Osteoblast (primary cell): ENCODE data around the gene CDT1. TPM values are rescaled to one million over a fixed set of nuclear protein-coding genes. Genes with fewer than 3 reads are reported as not detected.
A peak's percentile ranks its signal among the peaks of the same experiment; 100 is the strongest.

ENCODE experiments used
- DNase-seq: peaks from one replicate; pipeline ENCODE4 v3.0.0; 2011; ENCODE audit warnings: low spot score, mixed read lengths; ENCODE audit not compliant: insufficient read length; ENCODE audit errors: missing footprints
- H2AFZ ChIP-seq: 2 replicates; pipeline ENCODE4 v1.6.0; 2011; ENCODE audit warnings: mild to moderate bottlenecking, low read length
- H3K27ac ChIP-seq: 2 replicates; pipeline ENCODE4 v1.5.1; 2011; ENCODE audit warnings: mild to moderate bottlenecking, low read depth, low read length, moderate library complexity
- H3K27me3 ChIP-seq: 2 replicates; pipeline ENCODE4 v1.6.0; 2012; ENCODE audit warnings: mild to moderate bottlenecking, control low read depth, inconsistent platforms, low read length, moderate library complexity; ENCODE audit not compliant: insufficient read depth
- H3K36me3 ChIP-seq: 2 replicates; pipeline ENCODE4 v1.5.1; 2011; ENCODE audit warnings: mild to moderate bottlenecking, low read length, control low read depth, moderate library complexity; ENCODE audit not compliant: insufficient read depth
- H3K4me1 ChIP-seq: 2 replicates; pipeline ENCODE4 v1.5.1; 2011; ENCODE audit warnings: mild to moderate bottlenecking, low read length, control low read depth, moderate library complexity; ENCODE audit not compliant: insufficient read depth
- H3K4me2 ChIP-seq: 2 replicates; pipeline ENCODE4 v1.6.0; 2011; ENCODE audit warnings: mild to moderate bottlenecking, low read length; ENCODE audit not compliant: insufficient read depth
- H3K4me3 ChIP-seq: fragments of 200-600 bp; sonication (generic); 3 replicates; pipeline ENCODE4 v1.5.1; 2012; ENCODE audit warnings: mild to moderate bottlenecking, low read length, inconsistent platforms; ENCODE audit not compliant: insufficient read depth
- H3K79me2 ChIP-seq: 2 replicates; pipeline ENCODE4 v1.6.0; 2012; ENCODE audit warnings: mild to moderate bottlenecking, low read length, control low read depth, inconsistent platforms; ENCODE audit not compliant: insufficient read depth
- H3K9me3 ChIP-seq: 2 replicates; pipeline ENCODE4 v1.5.1; 2011; ENCODE audit warnings: low read depth, low read length, control low read depth
- H4K20me1 ChIP-seq: 2 replicates; pipeline ENCODE4 v1.6.0; 2012; ENCODE audit warnings: mild to moderate bottlenecking, low read length, control low read depth; ENCODE audit not compliant: insufficient read depth
- total RNA-seq: library from RNA; depleted of rRNA; stranded (reverse); fragments of >200 nt; gene quantifications from 2 replicates; pipeline ENCODE4 v1.2.3, GENCODE V29; 2012
- TF ChIP-seq, protein P1 (sequence below): IDR thresholded peaks from 2 replicates; pipeline ENCODE4 v1.5.1; 2011; ENCODE audit warnings: mild to moderate bottlenecking, low read depth, low read length, moderate library complexity; ENCODE audit errors: extremely low read depth

CDT1 gene
- total RNA-seq, 1 donor: 2.9 TPM

DNA sequence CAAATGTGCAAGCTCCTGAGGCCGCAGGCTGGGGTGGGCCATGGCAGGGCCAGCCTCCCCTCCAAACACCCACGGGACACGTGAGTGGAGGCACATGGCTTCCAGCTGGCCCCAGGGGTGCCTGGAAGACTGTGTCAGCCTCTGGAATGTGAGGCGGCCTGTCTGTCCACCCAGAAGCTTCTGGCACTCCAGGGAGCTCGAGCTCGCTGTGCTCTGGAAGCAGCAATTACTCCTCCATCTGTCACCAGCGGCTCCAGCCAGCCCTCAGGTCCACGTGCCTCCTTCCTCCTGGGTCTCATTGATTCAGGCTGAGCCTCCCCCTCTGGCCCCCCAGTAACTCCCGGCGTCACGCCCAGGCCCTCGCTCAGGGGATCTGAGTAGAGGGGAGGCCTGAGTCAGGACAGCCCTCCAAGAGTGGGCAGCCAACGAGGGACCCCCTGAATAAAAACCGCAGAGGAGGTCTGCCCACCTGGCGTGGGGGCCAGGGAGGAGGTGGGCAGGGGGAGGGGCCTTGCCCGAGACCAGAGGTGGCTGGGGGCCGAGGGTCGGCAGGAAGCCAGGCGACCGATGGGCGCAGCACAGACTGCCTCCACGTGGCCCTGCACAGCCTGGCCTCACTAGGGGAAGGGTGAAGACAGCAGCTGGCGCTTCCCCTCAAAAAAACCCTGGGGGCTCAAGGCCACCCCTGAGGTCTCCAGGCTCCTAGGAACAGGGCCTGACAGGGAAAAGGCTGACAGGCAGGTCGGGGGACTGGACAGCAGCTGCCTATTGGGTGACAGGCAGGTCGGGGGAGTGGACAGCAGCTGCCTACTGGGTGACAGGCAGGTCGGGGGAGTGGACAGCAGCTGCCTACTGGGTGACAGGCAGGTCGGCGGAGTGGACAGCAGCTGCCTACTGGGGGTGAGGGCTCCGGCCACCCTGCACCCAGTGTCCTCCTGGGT is 30.4 kb upstream of the CDT1 start:
- peak; percentile 97 for DNase-seq
- peaks cover 91% of the 10 kb centered on the region for H3K79me2 ChIP-seq
- peak overlapping the region; percentile 55 for H3K4me2 ChIP-seq
- H3K27me3 ChIP-seq: no peaks in the 10 kb centered on the region
- peak overlapping the region; percentile 67 for H3K27ac ChIP-seq
- H4K20me1 ChIP-seq: peaks cover 65% of the 10 kb centered on the region
- H2AFZ ChIP-seq: no peak overlapping the region
- peak overlapping the region; percentile 22 for H3K4me3 ChIP-seq
- no peaks in the 10 kb centered on the region for H3K9me3 ChIP-seq
- no peaks in the 10 kb centered on the region for H3K36me3 ChIP-seq
- peaks cover 66% of the 10 kb centered on the region for H3K4me1 ChIP-seq
- TF ChIP-seq, protein P1, sequence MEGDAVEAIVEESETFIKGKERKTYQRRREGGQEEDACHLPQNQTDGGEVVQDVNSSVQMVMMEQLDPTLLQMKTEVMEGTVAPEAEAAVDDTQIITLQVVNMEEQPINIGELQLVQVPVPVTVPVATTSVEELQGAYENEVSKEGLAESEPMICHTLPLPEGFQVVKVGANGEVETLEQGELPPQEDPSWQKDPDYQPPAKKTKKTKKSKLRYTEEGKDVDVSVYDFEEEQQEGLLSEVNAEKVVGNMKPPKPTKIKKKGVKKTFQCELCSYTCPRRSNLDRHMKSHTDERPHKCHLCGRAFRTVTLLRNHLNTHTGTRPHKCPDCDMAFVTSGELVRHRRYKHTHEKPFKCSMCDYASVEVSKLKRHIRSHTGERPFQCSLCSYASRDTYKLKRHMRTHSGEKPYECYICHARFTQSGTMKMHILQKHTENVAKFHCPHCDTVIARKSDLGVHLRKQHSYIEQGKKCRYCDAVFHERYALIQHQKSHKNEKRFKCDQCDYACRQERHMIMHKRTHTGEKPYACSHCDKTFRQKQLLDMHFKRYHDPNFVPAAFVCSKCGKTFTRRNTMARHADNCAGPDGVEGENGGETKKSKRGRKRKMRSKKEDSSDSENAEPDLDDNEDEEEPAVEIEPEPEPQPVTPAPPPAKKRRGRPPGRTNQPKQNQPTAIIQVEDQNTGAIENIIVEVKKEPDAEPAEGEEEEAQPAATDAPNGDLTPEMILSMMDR: no peak

DNA sequence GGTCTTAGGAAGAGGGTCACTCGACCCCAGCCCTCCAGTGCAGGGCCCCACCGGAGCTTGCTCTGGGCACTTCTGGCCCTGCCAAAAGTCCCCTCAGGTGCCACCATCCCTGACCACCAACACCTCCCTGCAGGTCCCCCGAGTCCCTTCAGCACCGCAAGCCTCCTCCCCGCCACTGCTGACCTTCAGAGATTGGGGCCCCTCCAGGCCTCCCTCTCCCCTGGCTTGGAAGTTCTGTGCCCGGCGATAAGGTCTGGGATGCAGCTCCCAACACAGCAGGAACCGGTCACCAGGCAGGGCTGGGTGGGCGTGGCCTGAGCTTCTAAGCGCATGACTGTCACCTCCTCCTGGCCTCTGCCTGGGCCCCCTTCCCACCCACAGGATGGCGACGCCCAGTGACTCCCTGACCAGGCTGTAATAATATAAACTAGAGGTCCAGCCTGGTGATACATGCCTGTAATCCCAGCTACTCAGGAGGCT is 29.7 kb upstream of the CDT1 start:
- Histone ChIP-seq H3K79me2 (peaks cover 91% of the 10 kb centered on the region), H3K9me3 (no peaks in the 10 kb centered on the region), H3K4me3 (peak overlapping the region; percentile 22), H2AFZ (no peak overlapping the region), H3K36me3 (no peaks in the 10 kb centered on the region), H4K20me1 (peaks cover 65% of the 10 kb centered on the region), H3K4me1 (peaks cover 59% of the 10 kb centered on the region), H3K27me3 (no peaks in the 10 kb centered on the region), H3K27ac (peak overlapping the region; percentile 67), H3K4me2 (peak overlapping the region; percentile 55)
- TF ChIP-seq, protein P1: no peak
- DNase-seq: peak; percentile 96

DNA sequence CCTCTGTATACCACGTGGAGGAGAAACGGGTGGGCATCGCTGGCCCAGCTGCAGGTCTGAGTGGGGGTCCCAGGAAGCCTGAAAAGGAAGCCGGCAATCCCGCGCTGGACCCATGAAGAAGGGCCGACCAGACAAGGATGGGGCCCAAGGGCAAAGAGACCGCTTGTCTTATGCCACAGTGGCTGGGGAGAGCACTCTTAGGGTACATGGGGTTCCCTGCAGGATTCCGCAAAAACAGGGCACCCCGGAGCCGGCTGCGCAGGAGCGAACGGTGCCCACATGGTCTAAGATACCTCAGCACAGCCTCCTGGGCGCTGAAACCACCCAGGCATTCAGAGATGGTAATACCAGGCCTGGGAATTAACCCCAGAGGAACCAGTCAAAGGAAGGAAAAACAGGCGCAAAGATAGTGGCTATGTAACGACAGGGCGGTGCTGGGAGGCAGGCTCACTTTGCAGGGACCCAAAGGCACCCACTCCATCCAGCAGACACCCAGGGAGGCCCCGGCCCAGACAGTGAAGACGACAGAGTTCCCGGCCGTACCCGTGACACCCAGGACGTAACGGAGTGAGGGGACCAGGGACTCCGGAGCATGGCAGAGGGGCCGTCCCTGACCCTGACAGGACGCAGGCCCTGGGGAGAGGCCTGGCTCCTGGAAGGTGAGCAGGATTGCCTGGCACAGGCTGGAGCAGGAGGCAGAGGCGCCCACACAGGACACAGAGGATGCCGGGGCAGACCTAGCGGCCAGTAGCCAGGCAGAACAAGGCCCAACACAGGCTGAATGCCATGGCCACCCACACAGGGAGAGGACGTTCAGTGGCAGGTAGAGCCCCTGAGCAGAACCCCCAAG is 28.8 kb upstream of the CDT1 start:
- Histone ChIP-seq H3K36me3 (no peaks in the 10 kb centered on the region), H3K27ac (peak overlapping the region; percentile 67), H2AFZ (no peak overlapping the region), H4K20me1 (peaks cover 67% of the 10 kb centered on the region), H3K79me2 (peaks cover 91% of the 10 kb centered on the region), H3K4me2 (peak overlapping the region; percentile 55), H3K9me3 (no peaks in the 10 kb centered on the region), H3K4me3 (no peak overlapping the region), H3K27me3 (no peaks in the 10 kb centered on the region), H3K4me1 (peaks cover 56% of the 10 kb centered on the region)
- peak; percentile 76 for DNase-seq
- TF ChIP-seq, protein P1: no peak
